OCI-LY1 (cell line): ENCODE results near the gene GOPC.

Source experiments
- H2AFZ ChIP-seq: fragments of 200-600 bp; sonication (generic), shearing (Covaris generic); 2 replicates; pipeline ENCODE4 v1.6.0; 2014; ENCODE audit warnings: antibody characterized with exemption, mild to moderate bottlenecking, low read length
- H3F3A ChIP-seq: fragments of 200-600 bp; sonication (generic), shearing (Covaris generic); 2 replicates; pipeline ENCODE4 v1.6.0; 2014; ENCODE audit warnings: mild to moderate bottlenecking, antibody characterized with exemption, low read length, moderate library complexity; ENCODE audit not compliant: insufficient read depth
- H3K27ac ChIP-seq: fragments of 200-600 bp; sonication (generic); 2 replicates; pipeline ENCODE4 v1.5.1; 2014; ENCODE audit warnings: low read length, mixed run types, mild to moderate bottlenecking, low read depth; ENCODE audit not compliant: poor library complexity, severe bottlenecking
- H3K27me3 ChIP-seq: fragments of 200-600 bp; sonication (generic); 2 replicates; pipeline ENCODE4 v1.6.0; 2014; ENCODE audit warnings: antibody characterized with exemption, mild to moderate bottlenecking, low read length, moderate library complexity; ENCODE audit not compliant: insufficient read depth
- H3K36me3 ChIP-seq: fragments of 200-600 bp; sonication (generic); 2 replicates; pipeline ENCODE4 v1.6.1; 2014; ENCODE audit warnings: mild to moderate bottlenecking, antibody characterized with exemption, low read length, moderate library complexity, mixed read lengths; ENCODE audit not compliant: insufficient read depth
- H3K4me1 ChIP-seq: fragments of 200-600 bp; sonication (generic); 2 replicates; pipeline ENCODE4 v1.5.1; 2014; ENCODE audit warnings: mild to moderate bottlenecking, low read length, moderate library complexity; ENCODE audit not compliant: insufficient read depth, severe bottlenecking
- H3K4me2 ChIP-seq: fragments of 200-600 bp; sonication (generic), shearing (Covaris generic); 2 replicates; pipeline ENCODE4 v1.6.1; 2014; ENCODE audit warnings: low read length
- H3K4me3 ChIP-seq: fragments of 200-600 bp; sonication (generic); 2 replicates; pipeline ENCODE4 v1.5.1; 2014; ENCODE audit warnings: low read length, low read depth, mild to moderate bottlenecking, mixed read lengths; ENCODE audit not compliant: poor library complexity, severe bottlenecking
- H3K79me2 ChIP-seq: fragments of 200-600 bp; shearing (Covaris generic); 2 replicates; pipeline ENCODE4 v1.6.1; 2016; ENCODE audit warnings: mixed run types, low read length, mixed read lengths; ENCODE audit not compliant: insufficient read depth
- H3K9ac ChIP-seq: fragments of 200-600 bp; sonication (generic), shearing (Covaris generic); 2 replicates; pipeline ENCODE4 v1.6.1; 2014; ENCODE audit warnings: mild to moderate bottlenecking, low read length, mixed read lengths
- H3K9me2 ChIP-seq: fragments of 200-600 bp; sonication (generic), shearing (Covaris generic); 2 replicates; pipeline ENCODE4 v1.6.1; 2014; ENCODE audit warnings: low read depth, mild to moderate bottlenecking, low read length, mixed read lengths
- H3K9me3 ChIP-seq: fragments of 200-600 bp; shearing (Covaris generic); 2 replicates; pipeline ENCODE4 v1.6.1; 2014; ENCODE audit warnings: low read length, mixed read lengths
- H4K20me1 ChIP-seq: fragments of 200-600 bp; sonication (generic), shearing (Covaris generic); 2 replicates; pipeline ENCODE4 v1.6.0; 2016; ENCODE audit warnings: mild to moderate bottlenecking, low read length; ENCODE audit not compliant: insufficient read depth
- EZH2 ChIP-seq: fragments of 200-600 bp; sonication (generic), shearing (Covaris generic); IDR thresholded peaks from 2 replicates; pipeline ENCODE4 v1.8.0; 2017; ENCODE audit warnings: borderline replicate concordance, mixed run types, mild to moderate bottlenecking, antibody characterized with exemption, low read length, moderate library complexity, mixed read lengths
- TF ChIP-seq, protein P1 (sequence below): fragments of 200-600 bp; sonication (generic), shearing (Covaris generic); IDR thresholded peaks from 2 replicates; pipeline ENCODE4 v1.5.1; 2017; ENCODE audit warnings: mild to moderate bottlenecking, antibody characterized with exemption, low read length, moderate library complexity, mixed read lengths

GOPC gene

DNA sequence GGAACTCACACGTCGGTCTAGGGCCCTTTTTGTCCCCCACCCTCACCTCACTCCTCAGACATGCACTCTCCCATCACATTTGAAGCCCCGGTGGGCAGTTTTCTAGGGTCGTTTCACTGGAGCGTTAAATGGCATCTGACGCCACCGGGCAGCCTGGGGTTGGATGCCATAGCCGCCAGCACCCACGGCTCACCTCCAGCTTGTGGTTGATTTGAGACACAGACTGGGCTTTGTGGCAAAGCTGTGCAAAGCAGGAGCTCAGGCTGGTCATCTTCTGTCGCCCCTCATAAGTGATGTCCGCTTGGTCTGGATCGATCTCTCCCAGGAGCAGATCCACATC, 530 bp downstream of the GOPC start:
- Histone ChIP-seq H3K36me3 (peaks cover 26% of the 10 kb centered on the region), H3K27ac (peak overlapping the region; percentile 63), H3K79me2 (peaks cover 38% of the 10 kb centered on the region), H3K9me2 (no peaks in the 10 kb centered on the region), H3K4me2 (peak overlapping the region; percentile 73), H3K4me1 (peaks cover 38% of the 10 kb centered on the region), H3K9ac (peak overlapping the region; percentile 75), H2AFZ (no peak overlapping the region), H3K27me3 (no peaks in the 10 kb centered on the region), H4K20me1 (no peaks in the 10 kb centered on the region), H3F3A (no peaks in the 10 kb centered on the region), H3K9me3 (no peaks in the 10 kb centered on the region), H3K4me3 (peak overlapping the region; percentile 86)
- no peak for TF ChIP-seq EZH2
- TF ChIP-seq, protein P1, sequence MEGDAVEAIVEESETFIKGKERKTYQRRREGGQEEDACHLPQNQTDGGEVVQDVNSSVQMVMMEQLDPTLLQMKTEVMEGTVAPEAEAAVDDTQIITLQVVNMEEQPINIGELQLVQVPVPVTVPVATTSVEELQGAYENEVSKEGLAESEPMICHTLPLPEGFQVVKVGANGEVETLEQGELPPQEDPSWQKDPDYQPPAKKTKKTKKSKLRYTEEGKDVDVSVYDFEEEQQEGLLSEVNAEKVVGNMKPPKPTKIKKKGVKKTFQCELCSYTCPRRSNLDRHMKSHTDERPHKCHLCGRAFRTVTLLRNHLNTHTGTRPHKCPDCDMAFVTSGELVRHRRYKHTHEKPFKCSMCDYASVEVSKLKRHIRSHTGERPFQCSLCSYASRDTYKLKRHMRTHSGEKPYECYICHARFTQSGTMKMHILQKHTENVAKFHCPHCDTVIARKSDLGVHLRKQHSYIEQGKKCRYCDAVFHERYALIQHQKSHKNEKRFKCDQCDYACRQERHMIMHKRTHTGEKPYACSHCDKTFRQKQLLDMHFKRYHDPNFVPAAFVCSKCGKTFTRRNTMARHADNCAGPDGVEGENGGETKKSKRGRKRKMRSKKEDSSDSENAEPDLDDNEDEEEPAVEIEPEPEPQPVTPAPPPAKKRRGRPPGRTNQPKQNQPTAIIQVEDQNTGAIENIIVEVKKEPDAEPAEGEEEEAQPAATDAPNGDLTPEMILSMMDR = no peak

DNA sequence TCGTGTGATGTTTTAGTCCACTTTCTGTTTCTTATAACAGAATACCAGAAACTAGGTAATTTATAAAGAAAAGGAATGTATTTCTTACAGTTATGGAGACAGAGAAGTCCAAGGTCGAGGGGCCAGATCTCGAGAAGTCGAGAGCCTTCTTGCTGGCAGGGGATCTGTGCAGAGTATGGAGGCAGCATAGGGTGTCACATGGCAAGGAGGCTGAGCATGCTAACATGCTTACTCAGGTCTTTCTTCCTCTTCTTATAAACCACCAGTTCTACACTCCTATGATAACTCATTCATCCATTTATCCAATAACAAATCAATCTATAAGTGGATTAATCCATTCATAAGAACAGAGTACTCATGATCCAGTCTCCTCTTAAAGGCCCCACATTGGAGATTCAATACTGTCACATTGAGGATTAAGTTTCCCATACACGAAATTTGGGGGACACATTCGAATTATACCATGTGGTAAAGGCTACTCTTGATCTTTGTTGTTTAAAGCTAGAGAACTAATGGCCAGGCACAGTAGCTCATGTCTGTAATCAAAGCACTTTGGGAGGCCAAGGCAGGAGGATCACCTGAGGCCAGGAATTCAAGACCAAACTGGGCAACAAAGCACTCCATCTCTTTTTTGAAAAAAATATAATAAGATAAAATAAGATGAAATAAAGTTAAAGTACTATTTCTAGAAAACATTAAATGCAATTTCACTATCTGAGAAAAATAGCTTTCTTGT, 2.1 kb downstream of the GOPC start:
- Histone ChIP-seq H4K20me1 (no peaks in the 10 kb centered on the region), H3K27ac (no peak overlapping the region), H3K4me3 (peak overlapping the region; percentile 86), H2AFZ (no peak overlapping the region), H3F3A (no peaks in the 10 kb centered on the region), H3K36me3 (peaks cover 26% of the 10 kb centered on the region), H3K4me1 (peaks cover 35% of the 10 kb centered on the region), H3K79me2 (peaks cover 38% of the 10 kb centered on the region), H3K9me2 (no peaks in the 10 kb centered on the region), H3K27me3 (no peaks in the 10 kb centered on the region), H3K9ac (no peak overlapping the region), H3K9me3 (no peaks in the 10 kb centered on the region), H3K4me2 (peak overlapping the region; percentile 73)
- TF ChIP-seq EZH2 = no peak

DNA sequence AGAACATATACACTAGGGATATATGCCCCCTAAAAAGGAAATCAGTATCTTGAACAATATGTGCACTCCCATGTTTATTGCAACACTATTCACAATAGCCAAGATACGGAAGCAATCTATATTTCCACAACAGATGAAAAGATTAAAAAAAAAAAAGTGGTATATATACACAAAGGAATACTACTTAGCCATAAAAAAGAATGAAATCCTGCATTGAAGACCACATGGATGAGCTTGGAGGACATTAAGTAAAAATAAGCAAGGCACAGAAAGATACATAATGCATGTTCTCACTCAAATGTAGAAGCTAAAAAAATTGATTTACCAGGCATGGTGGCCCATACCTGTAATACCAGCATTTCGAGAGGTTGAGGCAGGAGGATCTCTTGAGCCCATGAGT, 4.6 kb downstream of the GOPC start:
- Histone ChIP-seq H3K4me2 (no peak overlapping the region), H3K36me3 (peaks cover 26% of the 10 kb centered on the region), H3K27me3 (no peaks in the 10 kb centered on the region), H3K9me3 (no peaks in the 10 kb centered on the region), H3K27ac (no peak overlapping the region), H3F3A (no peaks in the 10 kb centered on the region), H2AFZ (no peak overlapping the region), H3K4me1 (peaks cover 17% of the 10 kb centered on the region), H3K9ac (no peak overlapping the region), H3K4me3 (no peak overlapping the region), H4K20me1 (no peaks in the 10 kb centered on the region), H3K9me2 (no peaks in the 10 kb centered on the region), H3K79me2 (peaks cover 39% of the 10 kb centered on the region)
- TF ChIP-seq EZH2 = no peak
- TF ChIP-seq, protein P1 = no peak
